GM23338 (cell line): Measurements from ENCODE around the gene LLGL2.

ENCODE experiments used
- CTCF ChIP-seq, 2 experiments: fragments of 200-600 bp in 1 of 2; sonication (generic) in 1 of 2; conservative IDR thresholded peaks; 2 replicates each; pipeline versions ENCODE4 v1.5.1 to v1.6.1; 2016 to 2017; ENCODE audit warnings: antibody characterized with exemption in 2 of 2, low read depth in 2 of 2, mild to moderate bottlenecking in 2 of 2, moderate library complexity in 1 of 2
- EZH2 ChIP-seq: fragments of 200-600 bp; sonication (generic); IDR thresholded peaks from one replicate; pipeline ENCODE4 v1.8.0; 2017; ENCODE audit warnings: antibody characterized with exemption, mild to moderate bottlenecking, low read depth; ENCODE audit not compliant: unreplicated experiment
- EZH2phosphoT487 ChIP-seq: fragments of 200-600 bp; sonication (generic); IDR thresholded peaks from one replicate; pipeline ENCODE4 v1.8.1; 2018; ENCODE audit warnings: antibody characterized with exemption; ENCODE audit not compliant: unreplicated experiment

- no peak for TF ChIP-seq CTCF (conservative IDR thresholded peaks at IDR 0.05; ENCODE audit: low read depth in 2 of 2)
- no peak for TF ChIP-seq EZH2phosphoT487
- no peak for TF ChIP-seq EZH2
Observed at GRCh38 chr17:75509528-75510258, 15.8 kb upstream of the LLGL2 start.
